Kidney (tissue), 14 donors: ENCODE data around the gene EIF2B5. TPM values are rescaled to one million over a fixed set of nuclear protein-coding genes. Genes with fewer than 3 reads are reported as not detected.
"Not testable (repeated sequence)": the region's sequence is repeated elsewhere in the genome, so short reads cannot be mapped to it uniquely, and the experiment has no call there.

ENCODE experiments used
- DNase-seq, 5 donors: peaks; one replicate each; pipeline ENCODE4 v3.0.0-alpha.2; 2013 to 2020
- FAIRE-seq: peaks from 2 replicates; lab custom pipeline; 2012; peaks lifted over from hg19 to GRCh38; lab: Jason Lieb, UNC
- H3K27ac ChIP-seq, 2 donors: one replicate each; pipeline ENCODE4 v1.7.0; 2013; ENCODE audit warnings: low read depth in 2 of 2, low read length in 2 of 2, inconsistent platforms in 1 of 2
- H3K27me3 ChIP-seq: one replicate; pipeline ENCODE4 v1.7.1; 2013; ENCODE audit warnings: low read length, inconsistent platforms; ENCODE audit not compliant: control insufficient read depth, insufficient read depth
- H3K36me3 ChIP-seq, 3 donors: one replicate each; pipeline versions ENCODE4 v1.7.0 to v1.7.1; 2013; ENCODE audit warnings: low read length in 3 of 3, control low read depth in 1 of 3, inconsistent platforms in 1 of 3; ENCODE audit not compliant: insufficient read depth in 3 of 3, control insufficient read depth in 2 of 3
- H3K4me1 ChIP-seq, 3 donors: one replicate each; pipeline versions ENCODE4 v1.7.0 to v1.7.1; 2013; ENCODE audit warnings: low read length in 3 of 3, inconsistent platforms in 1 of 3, low read depth in 1 of 3; ENCODE audit not compliant: control insufficient read depth in 2 of 3, insufficient read depth in 2 of 3
- H3K4me3 ChIP-seq, 3 donors: one replicate each; pipeline versions ENCODE4 v1.7.0 to v1.8.1; 2013; ENCODE audit warnings: low read length in 3 of 3, control low read depth in 1 of 3, inconsistent platforms in 1 of 3
- H3K9ac ChIP-seq, 3 donors: one replicate each; pipeline versions ENCODE4 v1.7.0 to v1.7.1; 2013; ENCODE audit warnings: low read length in 3 of 3, control low read depth in 1 of 3, inconsistent platforms in 1 of 3
- H3K9me3 ChIP-seq, 3 donors: one replicate each; pipeline versions ENCODE4 v1.7.0 to v1.7.1; 2013; ENCODE audit warnings: low read length in 3 of 3, control low read depth in 1 of 3, inconsistent platforms in 1 of 3; ENCODE audit not compliant: control insufficient read depth in 2 of 3, insufficient read depth in 1 of 3
- CTCF ChIP-seq: IDR thresholded peaks from 3 replicates; pipeline ENCODE4 v1.5.1; 2012; ENCODE audit warnings: mild to moderate bottlenecking, moderate library complexity, borderline replicate concordance; ENCODE audit not compliant: insufficient read depth; ENCODE audit errors: extremely low read depth
- intact Hi-C: fragments of 100-400 bp; cut with DNase I; formaldehyde crosslinking; loops from one replicate; pipeline ENCODE4 v1.11.1; 2022
- polyA plus RNA-seq: library from polyadenylated mRNA; stranded (reverse); fragments of 350-450 nt; fragmentation: Illumina TruSeq; extraction: RNeasy Lipid Tissue Mini Kit (QIAGEN cat#74804); gene quantifications from one replicate; pipeline ENCODE4 v1.2.3, GENCODE V29; 2014; ENCODE audit warnings: low read depth, low replicate concordance; ENCODE audit not compliant: insufficient read depth
- total RNA-seq: library from RNA; stranded (reverse); fragmentation: NEBNext Ultra II Directional; extraction: Animal tissue kit (Norgen Biotek cat#: 25700); gene quantifications from one replicate; pipeline ENCODE4 v1.2.1, GENCODE V29; 2021
- donor health status: control.
- donor health status: control.
- donor health status: control.
- donor health status: control.
- donor health status: control.
- donor health status: DM: yes; HTN: yes; CAD: no.
- donor health status: Normal renal cell carcinoma (clear cell type).

The EIF2B5 gene
- total and polyA plus RNA-seq, 2 donors from 2014 or later = 36.9 to 37.0 TPM

DNA sequence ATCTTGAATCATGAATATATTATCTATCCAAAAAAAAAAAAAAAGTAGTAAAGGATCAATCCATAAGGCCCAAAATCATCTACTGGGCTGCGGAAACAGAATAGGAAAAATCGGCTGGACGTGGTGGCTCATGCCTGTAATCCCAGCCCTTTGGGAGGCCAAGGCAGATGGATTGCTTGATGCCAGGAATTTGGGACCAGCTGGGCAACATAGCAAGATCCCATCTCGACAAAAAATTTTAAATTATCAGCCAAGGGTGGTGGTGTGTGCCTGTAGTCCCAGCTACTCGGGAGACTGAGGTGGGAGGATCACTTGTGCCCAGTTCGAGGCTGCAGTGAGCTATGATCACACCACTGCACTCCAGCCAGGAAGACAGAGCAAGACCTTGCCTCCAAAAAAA, 14.0 kb downstream of the EIF2B5 start:
- no peak overlapping the region for H3K27ac ChIP-seq
- FAIRE-seq (no peak), DNase-seq (no peak)
- intact Hi-C loops = no loop called here
- TF ChIP-seq CTCF = no peak
- H3K27me3 ChIP-seq = no peaks in the 10 kb centered on the region
- no peaks in the 10 kb centered on the region for H3K9me3 ChIP-seq
- H3K36me3 ChIP-seq = peaks cover 0 to 13% (median 5%) of the 10 kb centered on the region in 3 donors
- peaks cover 0 to 6% (median 0%) of the 10 kb centered on the region in 3 donors for H3K4me1 ChIP-seq
- H3K9ac ChIP-seq = no peak overlapping the region
- no peak overlapping the region for H3K4me3 ChIP-seq

- FAIRE-seq, H3K9ac ChIP-seq, H3K27me3 ChIP-seq, DNase-seq, intact Hi-C loops, H3K4me1 ChIP-seq, H3K4me3 ChIP-seq, H3K9me3 ChIP-seq, H3K27ac ChIP-seq, H3K36me3 ChIP-seq: not testable (repeated sequence)
Observed at GRCh38 chr3:184149770-184150169, 14.6 kb downstream of the EIF2B5 start.

GRCh38 chr3:184154885-184155643, 19.9 kb downstream of the EIF2B5 start, which contains the start of gene DVL3:
TSS of gene DVL3 (plus strand) at chr3:184155377. CDS start at chr3:184155636, 259 bp downstream.
- H3K4me1 ChIP-seq = peaks cover 0 to 14% (median 9%) of the 10 kb centered on the region in 3 donors
- intact Hi-C loops = no loop called here

More at GRCh38 chr3:184154885-184155643, 19.9 kb downstream of the EIF2B5 start, which contains the start of gene DVL3:
- no peaks in the 10 kb centered on the region for H3K27me3 ChIP-seq
- FAIRE-seq (no peak), DNase-seq (peak; percentile 69 to 91 (median 79))
- H3K27ac ChIP-seq = peak within 1 kb of the TSS; percentile 68 to 82
- no peak for TF ChIP-seq CTCF
- H3K9me3 ChIP-seq = no peaks in the 10 kb centered on the region
- peak within 1 kb of the TSS; percentile 84 to 95 (median 89) for H3K4me3 ChIP-seq
- H3K36me3 ChIP-seq = no peaks in the 10 kb centered on the region
- peak within 1 kb of the TSS; percentile 79 to 91 (median 89) for H3K9ac ChIP-seq
